Left kidney (tissue), 2 donors: ENCODE measurements around the gene FBXO40. TPM values are rescaled to one million over a fixed set of nuclear protein-coding genes. Genes with fewer than 3 reads are reported as not detected.

Source experiments
- DNase-seq: peaks from one replicate; pipeline ENCODE4 v3.0.0-alpha.2; 2013
- polyA plus RNA-seq: library from polyadenylated mRNA; unstranded; fragments of 120-200 nt; gene quantifications from one replicate; pipeline ENCODE4 v1.2.1, GENCODE V29; 2013; ENCODE audit not compliant: insufficient read length

FBXO40 gene
- polyA plus RNA-seq, 1 donor = 0.02 TPM

DNA sequence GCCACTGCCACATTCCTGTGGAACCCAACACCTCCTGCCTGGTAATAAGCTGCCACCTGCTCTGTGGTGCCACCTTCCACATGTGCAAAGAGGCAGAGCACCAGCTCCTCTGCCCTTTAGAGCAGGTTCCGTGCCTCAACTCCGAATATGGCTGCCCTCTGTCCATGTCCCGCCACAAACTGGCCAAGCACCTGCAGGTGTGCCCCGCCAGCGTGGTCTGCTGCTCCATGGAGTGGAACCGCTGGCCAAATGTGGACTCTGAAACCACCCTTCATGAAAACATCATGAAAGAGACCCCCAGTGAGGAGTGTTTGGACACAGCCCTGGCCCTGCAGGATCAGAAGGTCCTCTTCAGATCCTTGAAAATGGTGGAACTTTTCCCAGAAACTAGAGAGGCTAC lies 28.3 kb downstream of the FBXO40 start:
- no peak for DNase-seq

DNA sequence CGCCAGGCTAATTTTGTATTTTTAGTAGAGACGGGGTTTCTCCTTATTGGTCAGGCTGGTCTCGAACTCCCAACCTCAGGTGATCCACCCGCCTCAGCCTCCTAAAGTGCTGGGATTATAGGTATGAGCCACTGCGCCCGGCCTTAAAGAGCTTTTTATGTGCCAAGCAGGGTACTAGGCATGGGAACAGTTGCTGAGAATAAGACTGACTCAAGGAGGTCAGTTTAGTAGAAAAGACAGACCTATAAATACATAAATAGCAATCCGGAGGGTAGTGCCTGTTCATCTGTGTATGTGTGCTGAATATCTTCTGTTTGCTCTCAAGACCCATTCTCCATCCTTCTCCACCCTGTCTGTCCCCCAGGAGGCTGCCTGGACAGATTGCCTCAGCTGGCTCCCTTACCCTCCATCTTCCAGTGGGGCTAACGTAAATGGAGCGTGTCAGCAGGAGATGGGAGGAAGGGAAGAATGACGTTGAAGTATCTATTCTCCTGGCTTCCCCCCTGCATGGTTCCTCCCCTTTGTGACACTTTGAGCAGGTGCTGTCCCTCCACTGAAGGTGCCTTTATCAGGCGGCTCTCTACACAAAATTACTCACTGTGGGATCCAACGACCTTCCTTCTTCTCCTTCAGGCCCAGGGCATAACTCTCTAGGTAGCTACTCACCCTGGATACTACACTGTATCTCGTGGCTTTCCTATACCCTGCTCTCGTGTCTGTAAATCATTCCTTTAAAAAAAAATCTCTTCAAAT lies 31.1 kb downstream of the FBXO40 start:
- DNase-seq = peak; percentile 8

DNA sequence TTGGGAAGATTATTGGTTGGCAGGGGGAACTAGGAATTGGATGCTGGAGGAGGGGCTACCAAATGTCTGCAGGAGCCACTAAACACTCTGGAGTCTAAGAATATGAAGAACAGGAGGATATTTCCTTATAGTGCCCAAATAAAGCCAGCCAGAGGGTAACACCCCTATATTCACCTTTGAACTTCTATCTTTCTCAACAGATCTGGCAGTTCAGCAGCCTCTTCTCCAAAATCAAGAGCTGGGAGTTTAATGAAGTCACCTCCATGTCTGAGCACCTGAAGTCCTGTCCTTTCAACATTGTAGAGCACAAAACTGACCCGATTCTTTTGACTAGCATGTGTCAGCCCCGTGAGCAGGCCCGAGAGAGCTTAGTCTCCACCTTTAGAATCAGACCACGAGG lies 33.3 kb downstream of the FBXO40 start:
- no peak for DNase-seq

DNA sequence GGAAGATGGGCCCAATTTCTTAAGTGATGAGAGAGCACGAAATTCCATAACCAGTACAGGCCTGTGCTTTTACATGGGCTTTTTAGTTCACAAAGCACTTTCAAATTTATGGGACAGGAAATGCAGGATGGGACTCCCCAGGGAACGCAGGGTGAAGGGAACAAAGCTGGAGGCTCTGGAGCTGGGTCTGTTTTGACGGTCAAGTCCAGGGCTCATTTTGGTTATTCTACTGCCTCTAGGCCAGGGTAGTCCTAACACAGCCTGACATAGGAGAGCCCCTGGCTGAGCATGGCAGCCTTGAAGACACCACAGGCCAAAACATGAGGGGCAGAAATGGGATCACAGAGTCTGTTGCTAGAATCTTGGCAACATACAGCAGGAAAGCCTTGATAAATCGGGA lies 34.0 kb downstream of the FBXO40 start:
- no peak for DNase-seq

DNA sequence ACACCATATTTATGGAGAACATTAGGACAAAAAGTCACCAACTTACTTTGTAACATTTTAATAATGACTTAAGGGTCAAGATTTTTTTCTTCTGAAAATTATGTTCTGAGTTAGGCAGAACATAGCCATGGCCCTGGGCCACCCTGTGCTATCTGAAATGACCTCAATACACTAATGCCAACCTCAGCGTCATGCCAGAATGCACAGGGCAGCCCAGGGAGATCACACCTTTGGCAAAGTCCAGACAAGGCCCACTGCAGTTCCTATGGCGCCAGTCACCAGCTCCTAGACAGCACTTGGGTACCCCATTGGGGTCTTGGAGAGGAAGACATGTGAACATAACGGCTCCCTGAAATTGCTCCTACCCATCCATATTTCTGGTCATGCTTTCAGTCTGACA lies 34.4 kb downstream of the FBXO40 start:
- DNase-seq = no peak

DNA sequence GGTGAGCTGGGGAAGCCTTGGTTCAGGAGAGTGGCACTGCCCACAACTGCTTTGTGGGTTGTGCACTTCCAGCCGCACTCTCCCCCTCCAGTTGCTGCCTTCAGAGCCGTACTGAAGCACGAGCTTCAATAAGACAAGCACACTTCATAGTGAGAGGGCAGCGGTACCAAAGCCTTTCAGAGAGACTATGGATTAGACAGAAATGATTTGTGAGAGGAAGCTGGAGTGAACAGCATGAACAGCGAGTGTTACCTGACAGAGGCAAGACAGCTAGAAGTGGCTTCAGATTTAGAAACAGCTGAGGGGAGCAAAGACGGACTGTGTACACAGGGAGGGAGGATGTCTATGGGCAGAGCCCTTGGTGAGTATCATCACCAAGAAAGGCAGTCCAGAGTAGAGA lies 36.4 kb downstream of the FBXO40 start:
- DNase-seq = no peak

DNA sequence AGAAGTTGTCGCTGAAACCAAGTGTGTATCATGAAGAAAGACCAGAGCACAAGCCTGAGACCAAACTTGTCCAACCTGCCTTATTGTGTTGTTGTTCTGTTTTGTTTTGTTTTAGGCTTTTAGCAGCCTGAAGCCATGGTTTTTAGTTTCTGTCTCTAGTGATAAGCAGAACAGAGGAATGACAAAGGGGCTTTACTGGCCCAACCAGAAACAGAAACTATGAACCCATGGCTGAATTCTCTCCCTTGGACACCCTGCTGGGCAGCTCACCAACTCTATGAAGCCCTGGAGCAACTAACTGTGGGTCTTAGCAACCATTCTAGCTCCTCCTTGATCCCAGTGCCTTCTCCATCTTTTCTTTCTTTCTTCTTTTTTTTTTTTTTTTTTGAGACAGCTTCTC lies 37.2 kb downstream of the FBXO40 start:
- no peak for DNase-seq

DNA sequence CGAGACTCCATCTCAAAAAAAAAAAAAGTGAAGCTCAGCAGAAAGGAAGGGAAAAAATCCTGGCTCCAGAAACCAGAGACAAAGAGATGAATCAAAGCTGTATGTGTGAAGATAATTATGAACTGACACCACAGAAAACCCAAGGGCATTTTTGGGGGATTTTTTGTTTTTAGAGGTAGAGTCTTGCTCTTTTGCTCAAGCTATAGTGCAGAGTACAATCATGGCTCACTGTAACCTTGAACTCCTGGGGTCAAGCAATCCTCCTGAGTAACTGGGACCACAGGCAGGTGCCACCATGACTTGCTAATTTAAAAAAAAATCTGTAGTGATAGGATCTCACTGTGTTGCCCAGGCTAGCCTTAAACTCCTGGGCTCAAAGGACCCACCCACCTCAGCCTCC lies 44.7 kb downstream of the FBXO40 start:
- DNase-seq = no peak

DNA sequence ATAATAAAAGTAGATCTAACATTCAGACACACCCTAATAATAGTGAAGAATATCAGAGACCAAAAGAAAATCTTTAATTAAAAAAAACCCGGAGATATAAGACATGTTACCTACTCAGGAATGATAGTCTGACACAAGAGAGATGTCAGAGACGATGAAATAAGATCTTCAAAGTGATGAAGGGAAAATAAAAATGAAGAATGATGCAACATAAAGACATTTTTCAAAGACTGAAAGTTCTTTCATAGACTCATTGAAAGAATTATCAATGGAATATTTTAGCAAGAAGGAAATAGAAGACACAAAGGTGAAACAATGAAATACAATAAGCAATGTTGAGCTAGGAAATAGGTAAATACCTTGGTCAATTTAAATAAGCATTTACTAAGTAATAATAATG lies 47.9 kb downstream of the FBXO40 start:
- DNase-seq = no peak

DNA sequence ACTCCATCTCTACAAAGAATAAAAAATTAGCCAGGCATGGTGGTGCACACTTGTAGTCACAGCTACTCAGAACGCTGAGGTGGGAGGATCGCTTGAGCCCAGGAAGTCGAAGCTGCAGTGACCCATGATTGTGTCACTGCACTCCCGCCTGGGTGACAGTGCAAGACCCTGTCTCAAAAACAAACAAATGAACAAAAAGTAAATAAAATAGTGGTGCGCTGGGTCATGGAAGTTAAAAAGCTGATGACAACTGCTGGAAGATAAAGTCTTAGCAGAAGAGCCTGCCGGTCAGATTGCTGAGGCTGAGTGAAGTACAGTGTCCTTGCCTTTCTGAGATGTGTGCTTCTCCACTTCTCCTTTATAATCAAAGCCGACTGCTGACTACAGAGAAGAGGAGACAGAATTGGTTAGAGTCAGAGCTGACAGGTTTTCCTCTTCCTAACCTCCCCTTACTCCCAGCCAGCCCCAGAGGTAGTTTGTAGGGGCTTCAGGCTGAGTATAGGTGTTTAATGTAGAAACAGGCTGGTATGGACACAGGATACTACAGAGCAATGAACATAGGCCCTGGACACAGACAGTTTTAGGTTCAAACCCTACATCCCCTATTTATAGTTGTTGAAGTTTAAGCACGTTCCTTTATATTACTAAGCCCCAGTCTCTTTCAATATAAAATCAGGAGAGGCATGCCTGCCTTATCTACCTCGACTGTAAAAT lies 49.6 kb downstream of the FBXO40 start:
- DNase-seq = no peak

DNA sequence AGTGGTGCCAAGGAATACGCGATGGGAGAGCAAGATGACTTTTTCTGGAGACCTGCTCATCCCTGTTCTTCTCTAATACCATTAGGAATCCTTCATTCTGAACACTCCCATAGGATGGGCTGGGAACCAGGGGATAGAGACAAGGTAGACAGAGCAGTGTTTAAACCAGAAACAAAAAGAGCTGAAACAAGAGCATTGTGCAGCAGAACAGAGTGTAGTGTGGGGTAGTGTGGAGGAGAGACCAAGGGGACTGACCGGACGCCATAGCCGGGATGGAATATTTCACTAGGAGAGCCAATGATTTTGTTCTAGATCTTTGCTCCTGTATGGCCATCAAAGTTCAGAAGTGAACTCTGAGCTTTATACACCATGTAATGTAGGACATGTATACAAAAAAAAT lies 51.9 kb downstream of the FBXO40 start:
- DNase-seq = no peak

DNA sequence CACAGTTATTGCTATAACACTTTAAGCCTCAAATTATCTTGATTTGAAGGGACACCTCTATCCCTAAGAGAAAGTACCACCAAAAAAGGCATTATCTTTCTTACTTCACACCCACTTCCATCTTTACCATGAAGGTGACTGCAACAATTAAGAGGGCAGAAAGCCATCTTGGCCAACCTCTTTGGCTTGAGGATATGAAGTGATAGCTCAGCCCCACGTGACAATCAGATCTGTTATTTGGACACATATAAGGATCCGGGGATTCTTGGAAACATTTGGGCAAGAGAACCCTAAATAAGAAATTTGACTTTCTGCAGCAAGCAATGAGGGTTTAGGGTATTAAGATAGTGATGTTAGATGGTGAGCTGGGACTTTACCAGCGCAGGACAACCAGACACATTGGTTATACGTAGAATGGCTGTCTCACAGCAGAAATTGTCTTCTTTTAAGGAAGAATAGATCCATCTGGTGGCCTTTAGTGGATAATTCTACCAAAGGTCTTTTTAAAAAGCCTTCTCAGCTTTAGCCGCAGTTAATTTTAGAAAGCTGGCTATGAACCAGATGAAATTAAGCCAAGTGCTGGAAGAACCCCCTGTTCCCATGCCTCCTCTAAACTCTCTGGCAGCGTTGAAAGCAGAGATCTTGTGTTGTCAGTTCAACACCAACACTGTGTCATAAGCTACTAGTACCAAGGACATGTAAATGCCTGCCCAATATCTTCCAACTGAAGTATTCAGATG lies 55.2 kb downstream of the FBXO40 start:
- DNase-seq = no peak

DNA sequence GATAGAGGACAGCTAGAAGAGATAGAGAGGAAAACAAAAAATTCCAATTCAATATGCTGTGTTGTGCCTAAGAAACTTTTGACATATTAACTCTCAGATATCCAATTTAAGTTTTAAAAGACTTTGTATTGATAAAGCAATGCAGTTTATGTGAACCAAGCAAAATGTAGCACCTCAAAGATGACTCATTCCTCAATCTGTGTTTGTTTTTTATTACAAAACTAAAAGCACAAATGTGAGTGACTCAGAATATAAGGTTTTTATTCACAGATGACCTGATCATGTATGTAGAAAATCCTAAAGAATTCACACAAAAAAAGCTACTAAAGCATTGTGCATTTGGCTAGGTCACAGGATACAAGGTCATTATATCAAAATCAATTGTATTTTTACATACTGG lies 56.5 kb downstream of the FBXO40 start:
- DNase-seq = no peak

DNA sequence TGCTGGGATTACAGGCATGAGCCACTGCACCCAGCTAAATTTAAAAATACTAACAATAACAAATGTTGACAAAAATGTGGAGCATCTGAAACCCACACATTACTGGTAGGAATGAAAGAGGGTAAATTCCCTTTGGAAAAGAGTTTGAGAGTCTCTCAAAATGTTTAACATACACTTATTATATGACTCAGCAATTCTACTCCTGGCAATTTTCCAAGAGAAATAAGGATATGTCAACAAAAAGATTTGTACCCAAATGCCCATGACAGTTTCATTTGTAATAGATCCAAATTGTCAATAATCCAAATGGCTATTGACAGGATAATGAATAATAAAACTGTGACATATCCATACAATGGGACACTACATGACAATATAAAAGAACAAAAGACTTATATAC lies 58.5 kb downstream of the FBXO40 start:
- no peak for DNase-seq

DNA sequence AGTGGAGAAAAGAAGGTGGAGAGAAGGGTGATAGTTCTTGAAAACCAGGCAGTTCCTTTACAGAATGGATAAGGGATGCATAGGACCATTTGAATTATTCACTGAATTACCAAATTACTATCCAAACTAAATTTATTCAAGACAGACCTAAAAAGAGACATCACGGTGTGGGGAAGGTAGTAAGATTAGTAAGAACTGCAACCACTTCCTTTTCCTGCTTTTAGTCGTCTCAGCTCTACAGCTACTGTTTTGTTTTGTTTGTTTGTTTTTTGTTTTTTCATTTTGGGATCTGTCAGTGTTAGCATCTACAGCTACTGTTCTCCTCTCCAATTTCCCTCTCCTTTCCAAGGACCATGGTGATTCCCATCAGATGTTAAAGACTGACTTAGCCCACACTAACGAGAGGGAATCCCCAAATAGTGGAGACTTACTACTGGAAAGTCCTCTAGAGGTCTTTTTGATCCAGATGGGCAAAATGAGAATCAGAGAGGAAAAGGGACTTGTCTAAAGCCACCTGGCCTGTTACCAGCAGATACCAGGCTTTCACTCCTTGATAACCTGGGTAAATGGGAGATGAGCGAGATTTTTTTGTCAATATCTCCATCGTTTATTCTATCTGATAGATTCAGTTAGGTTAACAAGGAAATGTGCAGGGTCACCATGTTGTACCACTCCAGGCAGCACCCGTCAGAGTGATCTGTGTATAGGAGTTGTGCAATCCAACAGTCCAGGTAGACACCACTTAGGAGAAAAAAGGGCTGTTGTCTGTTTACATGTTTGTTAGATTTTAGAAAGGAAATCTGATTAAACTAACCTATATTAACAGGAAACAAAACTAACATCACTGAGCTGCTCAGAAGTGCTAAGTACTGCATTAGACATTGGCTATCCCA lies 61.6 kb downstream of the FBXO40 start:
- DNase-seq = no peak

DNA sequence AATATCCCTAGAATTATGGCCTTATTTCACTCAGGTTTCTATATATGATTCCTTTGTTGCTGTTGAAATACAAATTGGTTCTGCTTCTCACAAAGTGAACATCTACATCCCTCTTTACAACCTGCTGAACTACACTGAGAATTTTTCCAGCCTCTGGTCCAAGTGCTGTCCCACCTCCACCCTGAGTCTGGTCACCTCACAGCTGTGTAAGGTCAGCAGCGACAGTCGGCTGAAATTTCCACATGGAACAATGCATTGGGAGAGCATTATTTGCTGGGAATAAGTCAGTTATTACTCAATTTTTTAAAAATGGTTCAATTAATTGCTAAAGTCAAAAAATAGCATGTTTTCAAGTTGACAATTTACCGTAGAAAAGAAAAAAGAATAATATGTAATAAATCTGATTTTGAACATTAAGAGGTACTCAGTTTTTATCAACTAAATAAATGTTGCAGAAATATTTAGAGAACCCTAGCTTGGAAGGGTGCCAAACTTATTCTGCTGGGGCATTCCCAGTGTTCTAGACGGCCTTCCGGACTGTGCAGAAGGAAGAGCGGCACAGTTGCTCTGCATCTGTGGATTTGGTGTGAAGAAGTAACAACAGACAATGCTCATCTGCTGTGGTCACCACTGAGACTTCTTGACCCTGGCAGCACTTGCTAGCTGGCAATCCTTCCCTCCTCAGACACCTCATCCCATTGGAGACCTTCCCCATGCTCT lies 65.7 kb downstream of the FBXO40 start:
- DNase-seq = no peak

DNA sequence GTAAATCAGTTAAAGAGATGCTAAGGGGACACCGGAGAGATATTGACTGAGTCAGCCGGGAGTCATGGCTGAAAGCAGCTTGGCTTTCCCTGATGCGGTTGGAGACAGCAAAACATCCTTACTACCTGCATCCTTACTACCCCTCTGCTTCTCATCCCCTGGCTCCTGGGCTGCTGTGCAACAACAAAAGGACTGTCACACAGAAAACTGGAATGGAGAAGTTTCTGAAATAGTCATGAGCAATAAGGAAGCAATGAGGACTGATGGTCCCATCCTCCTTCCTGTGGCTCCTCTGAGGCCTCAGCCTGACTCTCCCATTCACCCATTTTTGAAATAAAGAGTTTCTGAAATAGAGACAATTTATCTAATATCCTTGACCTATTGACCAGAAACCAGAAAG lies 66.4 kb downstream of the FBXO40 start:
- DNase-seq = no peak

DNA sequence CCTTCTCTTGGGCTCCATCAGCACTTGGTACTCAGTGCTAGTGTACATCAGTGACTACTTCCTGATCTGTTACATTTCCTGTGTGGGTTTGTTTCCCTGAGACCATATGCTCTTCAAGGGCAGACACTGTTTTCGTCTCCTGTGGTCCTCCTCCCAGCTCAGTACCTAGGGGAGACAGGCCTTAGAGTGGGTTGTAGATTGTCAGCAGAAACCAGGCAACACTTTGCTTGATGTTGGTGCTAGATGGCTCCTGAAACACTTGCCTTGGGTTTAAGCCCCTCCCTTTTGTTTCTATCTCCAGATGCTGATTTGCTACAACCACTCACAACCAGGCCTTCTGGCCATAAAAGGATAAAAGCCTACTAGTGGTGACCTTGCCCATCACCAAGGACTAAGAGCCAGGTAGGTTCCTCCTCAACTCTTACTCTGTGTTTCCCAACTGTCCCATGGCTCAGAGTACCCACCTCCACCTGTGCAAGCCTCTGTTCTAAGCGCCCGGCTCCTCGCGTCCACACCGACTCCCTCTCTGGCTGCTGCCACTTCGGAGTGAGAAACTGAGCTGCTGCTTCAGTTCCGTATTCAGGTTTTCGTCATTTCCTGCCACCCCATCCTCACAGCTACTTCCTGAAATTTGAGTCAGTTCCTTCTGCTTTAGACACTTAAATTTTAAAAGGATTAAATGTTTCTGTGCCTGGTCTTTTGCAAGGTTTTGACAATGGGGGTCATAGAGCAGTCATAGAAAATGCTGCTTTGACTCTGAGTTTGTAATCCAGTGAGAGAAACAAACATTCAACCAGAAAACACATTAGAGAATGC lies 67.4 kb downstream of the FBXO40 start, which contains the start of gene HCLS1:
Gene HCLS1, minus strand, starts transcription at position 548 of the 816 bp plus-strand sequence. CDS start 2,556 bp downstream, outside the sequence.
- no peak for DNase-seq

DNA sequence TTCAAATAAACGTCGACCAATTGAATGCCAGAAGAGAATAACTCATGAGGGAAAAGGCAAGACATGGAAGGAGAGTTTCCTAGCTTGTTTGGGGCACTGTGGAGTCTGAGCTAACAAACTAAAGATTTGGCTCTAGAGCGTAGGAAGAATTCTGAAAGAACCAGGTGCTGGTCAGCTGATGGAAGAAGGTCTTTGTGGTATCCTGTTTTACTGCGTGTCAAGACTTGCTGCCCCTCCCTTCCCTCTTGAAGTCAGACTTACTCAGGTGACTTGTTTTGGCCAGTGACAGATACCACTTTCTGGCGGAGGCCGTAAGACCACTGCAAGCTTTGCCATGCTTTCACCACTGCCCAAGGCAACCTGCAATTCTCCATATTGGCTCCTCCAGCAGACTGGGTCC lies 68.2 kb downstream of the FBXO40 start:
- DNase-seq = no peak

DNA sequence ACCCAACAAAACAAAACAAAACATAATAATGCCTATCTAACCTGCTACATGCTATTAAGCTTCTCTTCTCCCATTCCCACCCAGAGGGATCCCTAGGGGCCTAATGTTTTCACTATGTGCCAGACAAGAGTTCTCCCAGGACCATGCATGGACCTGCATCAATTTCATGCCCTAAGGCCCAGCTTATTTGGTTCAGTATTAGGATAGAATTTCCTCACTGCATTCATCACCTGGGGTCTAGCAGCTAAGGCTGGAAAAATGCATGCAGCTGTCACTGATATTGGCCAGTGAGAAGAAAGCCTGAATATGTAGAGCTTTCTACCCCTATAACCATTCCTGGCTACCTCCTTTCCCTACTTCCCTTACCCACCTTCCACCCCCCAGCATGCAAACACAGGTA lies 69.6 kb downstream of the FBXO40 start:
- DNase-seq = no peak
